ENCODE data around the gene LTBP1. TPM values are rescaled to one million over a fixed set of nuclear protein-coding genes. Genes with fewer than 3 reads are reported as not detected.
"Not testable (repeated sequence)": the region's sequence is repeated elsewhere in the genome, so short reads cannot be mapped to it uniquely, and the experiment has no call there.

The LTBP1 gene
- total RNA-seq, 1 donor from 2014 or later = 0.07 TPM

DNA sequence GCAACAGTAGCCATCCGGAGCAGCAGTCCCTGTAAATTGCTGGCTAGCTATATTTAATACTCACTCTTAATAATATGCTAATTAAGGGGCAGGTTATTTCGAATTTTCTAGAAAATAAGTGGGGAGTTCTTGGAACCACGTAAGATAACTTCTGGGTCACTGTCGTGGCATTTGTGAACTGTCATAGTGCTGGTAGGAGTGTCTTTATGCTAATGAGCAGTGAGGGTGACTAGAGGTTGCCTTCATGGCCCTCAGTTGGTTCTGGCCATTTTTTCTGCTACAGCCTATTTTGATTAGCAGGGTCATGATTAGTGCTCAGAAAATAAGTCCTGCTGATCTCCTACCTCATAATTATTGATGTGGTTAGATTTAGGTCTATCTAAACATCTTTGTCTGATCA is 279.8 kb downstream of the LTBP1 start:
- ChIA-PET CTCF (no interaction called here), POLR2A (no interaction called here)
- no peak for ATAC-seq (ENCODE audit: low read depth)
- Mint-ChIP-seq H3K27ac (no peak overlapping the region), H3K9me3 (peaks cover 5% of the 10 kb centered on the region), H3K27me3 (peaks cover 6% of the 10 kb centered on the region), H3K4me1 (no peaks in the 10 kb centered on the region), H3K36me3 (ENCODE audit: low read depth) (no peaks in the 10 kb centered on the region), H3K4me3 (no peak overlapping the region)
- DNase-seq = no peak
- TF ChIP-seq, protein P1, sequence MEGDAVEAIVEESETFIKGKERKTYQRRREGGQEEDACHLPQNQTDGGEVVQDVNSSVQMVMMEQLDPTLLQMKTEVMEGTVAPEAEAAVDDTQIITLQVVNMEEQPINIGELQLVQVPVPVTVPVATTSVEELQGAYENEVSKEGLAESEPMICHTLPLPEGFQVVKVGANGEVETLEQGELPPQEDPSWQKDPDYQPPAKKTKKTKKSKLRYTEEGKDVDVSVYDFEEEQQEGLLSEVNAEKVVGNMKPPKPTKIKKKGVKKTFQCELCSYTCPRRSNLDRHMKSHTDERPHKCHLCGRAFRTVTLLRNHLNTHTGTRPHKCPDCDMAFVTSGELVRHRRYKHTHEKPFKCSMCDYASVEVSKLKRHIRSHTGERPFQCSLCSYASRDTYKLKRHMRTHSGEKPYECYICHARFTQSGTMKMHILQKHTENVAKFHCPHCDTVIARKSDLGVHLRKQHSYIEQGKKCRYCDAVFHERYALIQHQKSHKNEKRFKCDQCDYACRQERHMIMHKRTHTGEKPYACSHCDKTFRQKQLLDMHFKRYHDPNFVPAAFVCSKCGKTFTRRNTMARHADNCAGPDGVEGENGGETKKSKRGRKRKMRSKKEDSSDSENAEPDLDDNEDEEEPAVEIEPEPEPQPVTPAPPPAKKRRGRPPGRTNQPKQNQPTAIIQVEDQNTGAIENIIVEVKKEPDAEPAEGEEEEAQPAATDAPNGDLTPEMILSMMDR (IDR thresholded peaks at IDR 0.05) = no peak
- intact Hi-C loops (cut with micrococcal nuclease) = no loop called here

DNA sequence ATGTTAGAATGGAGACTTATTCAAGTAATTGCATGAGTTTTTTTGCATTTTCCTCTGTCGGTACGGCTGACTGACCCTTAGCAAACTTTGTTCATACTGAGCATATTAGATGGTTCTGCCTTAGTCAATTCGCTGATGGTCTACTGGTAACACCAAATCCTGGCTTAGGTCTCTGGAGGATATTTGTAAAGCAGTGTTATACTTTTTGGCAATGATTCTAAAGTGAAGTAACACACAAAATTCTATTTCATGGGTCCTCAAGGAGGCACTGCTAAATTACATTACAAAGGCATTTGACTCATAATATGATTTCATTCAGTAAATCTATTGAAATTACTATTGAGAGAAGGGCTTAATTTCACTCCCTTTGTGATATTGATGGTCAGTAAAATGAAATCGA is 282.9 kb downstream of the LTBP1 start:
- ChIA-PET CTCF (no interaction called here), POLR2A (no interaction called here)
- no peak for ATAC-seq (ENCODE audit: low read depth)
- intact Hi-C loops (cut with micrococcal nuclease) = no loop called here
- TF ChIP-seq, protein P1 (IDR thresholded peaks at IDR 0.05) = no peak
- no peak for DNase-seq
- Mint-ChIP-seq H3K4me3 (no peak overlapping the region), H3K27me3 (peaks cover 9% of the 10 kb centered on the region), H3K36me3 (ENCODE audit: low read depth) (no peaks in the 10 kb centered on the region), H3K9me3 (peaks cover 5% of the 10 kb centered on the region), H3K4me1 (no peaks in the 10 kb centered on the region), H3K27ac (no peak overlapping the region)

DNA sequence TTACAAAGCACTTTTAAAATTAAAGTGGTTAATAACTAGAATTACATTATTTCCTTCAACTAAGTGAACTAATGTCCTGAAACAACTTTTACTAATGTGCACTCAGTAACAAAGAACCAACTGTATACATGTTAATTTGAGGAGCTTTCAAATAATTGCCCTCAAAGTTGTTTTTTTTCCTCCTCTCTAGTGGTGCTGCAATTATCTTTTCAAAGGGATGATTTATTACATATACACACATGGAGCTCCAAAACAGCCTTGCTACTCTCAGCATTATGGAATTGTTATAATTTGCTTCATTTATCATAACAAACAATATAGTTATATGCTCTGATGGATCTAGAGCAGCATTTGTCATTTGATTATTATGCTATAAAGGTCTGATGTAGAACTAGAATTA is 283.4 kb downstream of the LTBP1 start:
- ATAC-seq (ENCODE audit: low read depth) = no peak
- DNase-seq = no peak
- Mint-ChIP-seq H3K9me3 (peaks cover 4% of the 10 kb centered on the region), H3K27me3 (peaks cover 9% of the 10 kb centered on the region), H3K4me3 (no peak overlapping the region), H3K36me3 (ENCODE audit: low read depth) (no peaks in the 10 kb centered on the region), H3K4me1 (no peaks in the 10 kb centered on the region), H3K27ac (no peak overlapping the region)
- TF ChIP-seq, protein P1 (IDR thresholded peaks at IDR 0.05) = no peak
- intact Hi-C loops (cut with micrococcal nuclease) = no loop called here
- POLR2A ChIA-PET = no interaction called here
- CTCF ChIA-PET = no interaction called here

DNA sequence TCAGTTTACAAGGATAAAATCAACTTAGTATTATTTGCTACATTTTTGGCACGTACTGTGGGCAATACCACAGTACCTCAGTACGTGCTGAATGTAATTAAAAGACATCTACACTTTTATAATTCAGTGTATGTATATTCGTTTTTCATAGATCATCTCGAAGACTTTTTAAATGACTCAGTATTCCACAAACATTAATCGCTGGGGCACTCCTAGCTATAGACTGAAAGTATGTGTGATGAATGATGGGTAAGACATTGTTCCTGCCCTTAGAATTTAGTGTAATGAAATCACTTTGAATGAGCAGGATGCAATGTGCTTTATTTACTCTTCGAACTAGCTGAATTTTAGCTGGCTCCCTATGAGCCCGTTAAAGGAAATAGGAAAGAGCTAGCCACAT is 284.1 kb downstream of the LTBP1 start:
- POLR2A ChIA-PET = no interaction called here
- DNase-seq (no peak), ATAC-seq (ENCODE audit: low read depth) (no peak)
- no peaks in the 10 kb centered on the region for H3K4me1 Mint-ChIP-seq
- intact Hi-C loops (cut with micrococcal nuclease) = no loop called here
- TF ChIP-seq, protein P1 (IDR thresholded peaks at IDR 0.05) = no peak
- H3K9me3 Mint-ChIP-seq = no peaks in the 10 kb centered on the region
- peaks cover 8% of the 10 kb centered on the region for H3K27me3 Mint-ChIP-seq
- CTCF ChIA-PET = no interaction called here
- no peak overlapping the region for H3K4me3 Mint-ChIP-seq
- no peaks in the 10 kb centered on the region for H3K36me3 Mint-ChIP-seq (ENCODE audit: low read depth)
- H3K27ac Mint-ChIP-seq = no peak overlapping the region

DNA sequence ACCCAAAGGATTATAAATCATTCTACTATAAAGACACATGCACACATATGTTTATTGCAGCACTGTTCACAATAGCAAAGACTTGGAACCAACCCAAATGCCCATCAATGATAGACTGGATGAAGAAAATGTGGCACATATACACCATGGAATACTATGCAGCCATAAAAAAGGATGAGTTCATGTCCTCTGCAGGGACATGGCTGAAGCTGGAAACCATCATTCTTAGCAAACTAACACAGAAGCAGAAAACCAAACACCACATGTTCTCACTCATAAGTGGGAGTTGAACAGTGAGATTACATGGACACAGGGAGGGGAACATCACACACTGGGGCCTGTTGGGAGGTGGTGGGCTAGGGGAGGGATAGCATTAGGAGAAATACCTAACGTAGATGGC is 288.8 kb downstream of the LTBP1 start:
- peaks cover 11% of the 10 kb centered on the region for H3K27me3 Mint-ChIP-seq
- H3K9me3 Mint-ChIP-seq; H3K36me3 Mint-ChIP-seq (ENCODE audit: low read depth); CTCF ChIA-PET; H3K4me1 Mint-ChIP-seq; POLR2A ChIA-PET; H3K4me3 Mint-ChIP-seq; DNase-seq; intact Hi-C loops (cut with micrococcal nuclease); H3K27ac Mint-ChIP-seq; ATAC-seq (ENCODE audit: low read depth): not testable (repeated sequence)

Measured in activated B cell treated with CpG ODN at 0.5 μM for 24 hours (primary cell).